ENCODE results near the gene DIP2C.

Gene DIP2C

GRCh38 chr10:677038-677437 is 12.4 kb downstream of the DIP2C start:
- DNase-seq = no peak

DNA sequence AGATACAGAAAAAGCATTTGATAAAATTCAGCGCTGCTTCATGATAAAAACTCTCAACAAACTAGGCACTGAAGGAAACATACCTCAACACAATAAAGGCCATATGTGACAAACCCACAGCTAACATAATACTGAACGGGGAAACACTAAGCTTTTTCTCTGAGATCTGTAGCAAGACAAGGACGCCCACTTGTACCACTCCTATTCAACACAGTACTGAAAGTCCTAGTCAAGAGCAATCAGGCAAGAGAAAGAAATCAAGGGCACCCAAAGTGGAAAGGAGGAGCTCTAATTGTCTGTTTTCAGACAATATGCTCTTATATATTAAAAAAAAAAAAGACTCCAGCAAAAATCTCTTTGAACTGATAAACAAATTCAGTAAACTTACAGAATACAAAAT is 13.3 kb downstream of the DIP2C start:
- no peak for DNase-seq

- no peak for DNase-seq
Measured at GRCh38 chr10:675532-675931, 13.9 kb downstream of the DIP2C start.

GRCh38 chr10:673492-673891 is 16.0 kb downstream of the DIP2C start:
- DNase-seq = no peak

DNA sequence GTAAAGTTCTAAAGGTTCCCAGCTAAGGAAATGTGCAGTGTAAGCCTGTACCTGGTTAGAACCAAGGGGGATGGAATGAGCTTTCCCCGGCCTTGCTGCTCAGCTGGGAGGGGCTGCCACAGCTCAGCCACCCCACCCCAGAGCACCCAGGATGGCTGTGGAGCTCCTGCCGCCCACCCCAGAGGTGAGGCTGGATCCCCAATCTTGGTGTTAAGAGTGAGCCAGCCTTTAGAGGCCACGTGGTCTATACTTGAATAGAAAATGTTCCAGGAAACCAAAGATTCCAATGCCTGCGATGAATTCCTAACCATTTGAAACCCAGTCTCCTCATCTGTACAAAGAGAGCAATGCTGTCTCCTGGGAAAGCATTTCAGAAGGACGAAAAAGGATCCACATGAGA is 16.5 kb downstream of the DIP2C start:
- no peak for DNase-seq

DNA sequence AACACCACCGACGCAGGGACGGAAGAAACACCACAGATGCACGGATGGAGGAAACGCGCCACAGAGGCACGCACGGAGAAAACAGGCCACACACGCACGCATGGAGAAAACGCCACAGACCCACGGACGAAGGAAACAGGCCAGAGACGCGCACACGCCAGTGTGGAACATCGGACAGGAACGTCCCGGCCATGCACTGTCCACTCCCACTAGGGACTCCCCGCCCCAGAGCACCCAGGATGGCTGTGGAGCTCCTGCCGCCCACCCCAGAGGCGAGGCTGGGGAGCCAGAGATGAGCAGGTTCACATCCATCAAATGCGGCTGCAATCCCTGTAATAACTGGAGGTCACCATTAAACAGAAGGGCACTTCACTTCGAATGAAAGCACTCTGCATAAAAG is 17.3 kb downstream of the DIP2C start:
- no peak for DNase-seq

GRCh38 chr10:670990-671389 is 18.5 kb downstream of the DIP2C start:
- no peak for DNase-seq

- no peak for DNase-seq
Measured at GRCh38 chr10:670038-670437, 19.4 kb downstream of the DIP2C start.

- DNase-seq = no peak
Measured at GRCh38 chr10:668786-669485, 20.5 kb downstream of the DIP2C start.

DNA sequence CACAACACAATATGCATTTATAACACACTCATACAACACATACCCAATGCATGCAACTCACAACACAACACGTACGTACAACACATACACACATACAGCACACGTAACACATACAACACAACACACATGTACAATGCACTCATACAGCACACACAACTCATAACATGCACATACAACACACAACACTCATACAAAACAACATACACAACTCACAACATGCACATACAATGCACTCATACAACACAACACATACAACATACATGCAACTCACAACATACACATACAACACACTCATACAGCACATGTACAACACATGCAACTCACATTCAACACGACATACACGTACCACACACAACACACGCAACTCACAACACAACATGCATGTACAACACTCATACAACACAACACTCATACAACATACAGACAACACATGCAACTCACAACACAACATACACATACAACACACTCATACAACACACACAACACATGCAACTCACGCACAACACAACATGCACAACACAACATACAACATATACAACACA is 21.8 kb downstream of the DIP2C start:
- DNase-seq = no peak

DNA sequence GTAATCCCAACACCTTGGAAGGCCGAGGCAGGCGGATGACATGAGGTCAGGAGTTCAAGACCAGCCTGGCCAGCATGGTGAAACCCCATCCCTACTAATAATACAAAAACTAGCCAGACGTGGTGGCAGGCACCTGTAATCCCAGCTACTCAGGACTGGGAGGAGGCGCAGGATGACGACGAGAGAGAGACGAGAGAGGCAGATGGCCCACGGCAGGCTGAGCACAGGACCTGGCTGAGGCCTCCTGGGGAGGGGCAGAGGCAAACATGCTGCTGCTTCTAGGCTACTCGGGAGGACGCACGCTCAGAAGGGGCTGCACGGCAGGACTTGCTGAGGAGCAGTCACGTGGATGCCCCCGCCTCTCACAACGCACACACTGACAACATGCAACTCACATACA is 22.4 kb downstream of the DIP2C start:
- no peak for DNase-seq

- no peak for DNase-seq
Measured at GRCh38 chr10:666237-667012, 23.0 kb downstream of the DIP2C start.

DNA sequence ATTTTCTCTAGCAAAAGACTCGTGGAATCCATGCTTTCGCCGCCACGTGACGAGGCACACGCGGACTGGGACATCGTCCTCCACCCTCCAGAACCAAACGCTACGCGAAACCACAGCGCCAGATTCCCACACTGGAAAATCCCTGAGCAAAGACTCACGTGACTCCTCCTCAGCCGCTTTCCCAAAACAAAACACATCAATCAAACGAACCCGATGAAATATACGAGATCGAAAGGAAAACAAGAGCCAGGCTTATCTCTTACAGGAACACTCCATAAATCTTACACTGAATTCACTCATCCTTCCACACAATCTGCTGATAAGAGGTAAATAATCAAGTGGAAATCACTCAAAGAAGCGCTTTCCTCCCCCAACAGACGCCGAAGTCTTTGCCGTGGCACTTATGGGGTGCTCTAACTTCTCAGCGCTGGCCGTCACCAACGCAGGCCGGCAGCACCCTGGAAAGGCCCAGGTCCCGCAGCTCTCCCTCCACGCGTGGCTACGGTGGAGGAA is 23.8 kb downstream of the DIP2C start:
- no peak for DNase-seq

DNA sequence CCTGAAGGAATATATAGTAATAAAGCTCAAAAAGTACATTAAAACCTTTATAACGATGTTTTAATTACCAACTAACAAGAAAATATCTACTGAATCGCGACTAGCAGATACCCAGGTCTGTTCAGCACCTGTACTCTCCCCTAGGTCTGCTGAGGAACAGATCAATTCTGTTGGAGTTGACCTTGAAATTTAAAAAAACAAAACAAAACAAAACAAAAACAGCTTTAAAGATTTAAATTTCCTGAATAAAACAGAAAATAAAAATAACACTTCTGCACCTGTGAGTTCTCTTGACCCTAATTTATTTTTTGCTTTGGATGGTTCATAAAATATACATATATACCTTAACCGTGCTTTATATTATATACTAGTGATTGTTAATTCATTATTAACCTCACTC is 24.6 kb downstream of the DIP2C start:
- no peak for DNase-seq

DNA sequence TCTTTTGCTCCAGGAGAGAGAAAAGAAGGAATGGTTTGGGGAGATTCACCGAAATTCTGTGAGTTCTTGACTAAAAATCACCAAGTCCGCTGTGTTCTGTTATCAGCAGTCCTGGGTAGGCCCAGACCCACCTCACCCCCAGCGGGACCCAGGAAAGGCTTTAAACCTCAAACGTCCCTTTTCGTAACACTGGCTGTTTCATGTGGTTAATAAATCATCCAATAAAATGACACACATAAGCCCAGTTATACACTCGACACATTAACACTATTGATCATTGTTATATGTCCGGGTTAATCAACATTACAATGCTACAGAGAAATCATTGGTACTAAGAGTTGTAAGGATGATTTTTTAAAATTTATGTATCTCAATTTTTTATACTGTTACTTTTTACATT is 25.2 kb downstream of the DIP2C start:
- no peak for DNase-seq

- no peak for DNase-seq
Measured at GRCh38 chr10:663831-664251, 25.6 kb downstream of the DIP2C start.

DNA sequence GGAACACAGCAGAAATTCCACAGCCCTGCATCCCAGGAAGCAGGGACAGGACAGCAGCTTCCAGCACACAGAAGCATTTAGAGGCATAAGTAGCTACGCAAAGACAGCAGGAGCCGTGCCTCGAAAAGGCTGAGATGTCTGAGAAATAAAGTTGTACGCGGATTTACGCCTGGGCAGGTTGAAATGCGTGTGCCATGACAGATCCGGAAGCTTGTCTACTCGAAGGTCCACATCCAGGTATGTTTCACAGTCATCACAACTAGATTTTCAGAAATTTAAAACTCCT is 26.1 kb downstream of the DIP2C start:
- no peak for DNase-seq

GRCh38 chr10:662686-663465 is 26.6 kb downstream of the DIP2C start:
- no peak for DNase-seq

DNA sequence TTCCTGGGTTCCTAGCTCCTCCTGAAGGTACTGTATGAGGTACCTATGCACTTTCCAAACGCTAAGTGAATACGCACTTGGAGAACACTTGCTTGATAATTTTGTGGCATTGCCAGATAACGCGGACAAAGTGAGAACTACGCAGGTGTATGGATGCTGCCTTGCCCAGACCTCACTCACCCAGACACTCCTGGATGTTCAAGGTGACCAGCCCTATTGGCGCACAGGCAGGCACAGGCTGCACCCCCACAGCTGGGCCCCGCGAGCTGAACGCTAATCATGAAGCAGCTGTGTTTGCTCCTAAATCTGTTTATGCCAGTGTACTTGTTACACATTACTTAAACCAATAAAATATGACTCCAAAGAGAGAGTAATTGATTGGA is 27.3 kb downstream of the DIP2C start:
- DNase-seq = no peak

DNA sequence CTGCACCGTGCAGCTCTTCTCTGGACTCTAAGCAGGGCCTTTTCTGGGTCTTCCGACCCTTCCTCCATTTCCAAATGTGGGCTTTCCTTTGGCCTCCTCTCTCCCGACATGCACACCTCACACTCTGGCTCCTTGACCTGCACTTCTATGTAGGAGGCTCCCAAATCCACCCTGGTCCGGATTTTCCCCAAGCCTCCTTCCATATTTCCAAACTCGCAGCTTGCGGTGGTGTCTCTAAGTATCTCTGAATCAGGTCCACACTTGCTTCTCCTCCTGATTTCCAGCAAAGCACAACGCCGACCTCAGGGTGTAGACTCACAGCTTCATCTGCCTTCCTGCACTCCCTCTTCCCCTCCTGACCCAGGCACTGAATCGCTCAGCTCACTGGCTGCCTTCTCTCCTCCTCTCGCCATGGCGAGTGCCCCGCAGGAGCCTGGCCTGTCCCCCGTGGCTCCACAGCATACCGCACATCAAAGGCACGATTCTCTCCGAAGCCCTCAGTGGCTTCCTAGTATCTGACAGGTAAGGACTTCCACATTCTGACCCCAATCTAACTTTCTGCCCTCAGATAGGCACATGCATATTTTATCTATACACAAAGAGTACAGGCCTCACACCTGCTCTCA is 27.8 kb downstream of the DIP2C start:
- DNase-seq = no peak

DNA sequence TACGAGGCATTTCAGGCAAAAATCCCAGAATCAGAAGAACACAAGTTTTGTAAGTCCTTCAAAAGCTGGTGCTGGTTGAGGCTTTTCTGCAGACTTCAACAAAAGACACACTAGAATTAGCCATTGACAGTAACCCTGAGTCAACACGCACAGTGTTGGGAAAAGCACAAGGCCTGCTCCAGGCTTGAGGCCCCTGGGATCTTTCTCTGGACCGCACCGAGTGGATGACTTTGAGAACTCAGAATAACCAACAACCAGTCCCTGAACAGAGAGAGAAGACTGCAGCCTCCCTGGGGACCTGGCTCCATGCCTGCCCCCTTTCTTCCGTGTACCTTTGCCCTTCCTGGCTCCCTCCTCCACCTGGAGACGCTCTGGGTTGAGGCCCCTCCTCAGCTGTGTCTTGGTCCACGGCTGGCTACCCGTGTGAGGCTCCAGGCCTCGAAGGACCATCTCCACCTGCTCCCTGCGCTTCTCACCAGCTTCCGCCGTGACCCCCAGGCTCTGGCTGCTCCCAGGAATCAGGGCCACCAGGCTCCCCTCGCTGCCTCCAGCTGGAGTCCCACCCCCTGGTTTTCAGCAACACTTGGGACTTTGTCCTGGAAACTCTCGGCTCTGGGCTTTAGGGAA is 28.4 kb downstream of the DIP2C start:
- no peak for DNase-seq

DNA sequence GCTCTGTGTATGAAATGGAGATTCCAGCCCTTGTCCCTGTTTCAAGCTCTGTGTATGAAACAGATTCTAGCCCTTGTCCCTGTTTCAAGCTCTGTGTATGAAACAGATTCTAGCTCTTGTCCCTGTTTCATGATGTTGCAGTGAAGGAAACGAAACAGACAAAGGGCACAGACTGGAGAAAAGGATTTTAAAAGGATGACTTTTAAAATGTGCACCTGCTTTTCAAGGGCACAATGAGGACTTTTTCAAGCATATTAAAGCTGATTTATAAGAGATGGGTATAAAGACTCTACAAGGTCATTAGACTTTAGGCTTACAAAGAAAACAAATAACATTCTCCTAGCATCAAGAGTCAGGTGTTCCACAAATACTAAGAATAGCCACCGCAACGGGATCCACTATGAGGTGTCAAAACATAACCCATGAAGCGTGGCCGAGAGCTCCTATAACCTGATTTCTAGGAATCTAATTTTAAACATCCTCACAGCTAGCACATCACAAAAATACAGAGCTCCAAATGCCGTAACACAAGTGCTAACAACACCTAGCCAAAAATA is 29.0 kb downstream of the DIP2C start:
- no peak for DNase-seq
